ENCODE measurements around the gene RXFP1.

DNA sequence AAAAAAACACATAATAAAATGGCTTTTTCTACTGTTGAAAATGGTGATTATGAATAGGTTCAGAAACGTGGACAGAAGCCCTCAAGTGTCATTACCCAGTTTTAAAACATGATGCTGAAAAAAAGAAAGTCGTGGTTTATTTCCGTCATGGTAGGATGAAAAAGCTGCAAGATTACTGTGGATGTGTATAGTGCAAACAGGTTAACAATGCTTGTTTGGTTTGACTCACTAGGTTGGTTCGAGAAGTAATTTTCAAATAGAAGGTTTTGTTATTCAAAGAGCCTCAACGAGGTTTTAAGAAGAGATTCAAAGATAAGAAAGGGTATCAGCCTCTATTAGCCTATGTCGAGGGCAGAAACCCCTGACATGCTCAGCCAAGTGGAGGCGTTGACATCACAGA lies 2.5 kb upstream of the RXFP1 start:
- TF ChIP-seq EZH2 (IDR thresholded peaks at IDR 0.05) (no peak), POLR2AphosphoS5 (IDR thresholded peaks at IDR 0.05; ENCODE audit: borderline replicate concordance, low read depth, low read length) (no peak), FOXP2 (optimal IDR thresholded peaks at IDR 0.05; ENCODE audit: control extremely low read depth, extremely low read length, insufficient read depth) (no peak)
